Lower leg skin (tissue), 3 donors: ENCODE measurements around the gene HAUS5.

ENCODE experiments used
- CTCF ChIP-seq, 3 donors: fragments of 450-650 bp; IDR thresholded peaks; one replicate each; pipeline ENCODE4 v1.5.1; 2016; ENCODE audit warnings: antibody characterized with exemption in 3 of 3, mild to moderate bottlenecking in 3 of 3, moderate library complexity in 2 of 3
- POLR2A ChIP-seq, 2 donors: fragments of 450-650 bp; IDR thresholded peaks; one replicate each; pipeline ENCODE4 v1.6.1; 2016 to 2017; ENCODE audit warnings: antibody characterized with exemption in 2 of 2, mild to moderate bottlenecking in 1 of 2, moderate library complexity in 1 of 2

DNA sequence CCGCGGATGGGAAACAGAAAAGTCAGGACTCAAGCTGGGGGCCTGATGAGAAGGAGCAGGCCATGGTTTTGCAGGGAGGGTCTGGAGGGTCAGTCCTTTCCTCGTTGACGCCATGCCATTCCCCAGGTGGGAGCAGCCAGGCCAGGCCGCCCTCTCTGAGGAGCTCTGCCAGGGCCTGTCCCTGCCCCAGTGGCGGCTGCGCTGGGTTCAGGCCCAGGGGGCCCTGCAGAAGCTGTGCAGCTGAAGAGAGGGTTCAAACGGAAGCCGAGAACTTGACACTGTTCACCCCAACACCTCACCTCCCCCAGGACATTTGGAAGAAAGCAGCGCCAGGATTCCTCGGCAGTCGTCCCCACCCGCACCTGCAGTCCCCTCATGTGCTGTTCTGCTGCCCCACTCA is 10.2 kb downstream of the HAUS5 start:
- TF ChIP-seq CTCF (IDR thresholded peaks at IDR 0.05), result no peak
- no peak for TF ChIP-seq POLR2A (IDR thresholded peaks at IDR 0.05)
